HCT116 (cell line): ENCODE results near the gene FNDC1. TPM values are rescaled to one million over a fixed set of nuclear protein-coding genes. Genes with fewer than 3 reads are reported as not detected.

Experiments used
- ATAC-seq: fragments of 200-7000 bp; cut with Tn5 transposase; 2 replicates; pipeline ENCODE4 v1.9.1; 2020; ENCODE audit warnings: mild to moderate bottlenecking, moderate library complexity
- BruUV-seq: library from RNA; stranded (reverse); fragments of 400-500 nt; replicated peaks from 2 replicates; lab custom pipeline; 2021; lab: Mats Ljungman, UMichigan
- CTCF ChIA-PET: fragments of 300-600 bp; sonication (Branson Sonifier 250); formaldehyde crosslinking; loops from one replicate; lab custom pipeline; 2021; ENCODE audit warnings: antibody characterized with exemption; lab: Charles Lee
- POLR2A ChIA-PET: fragments of 300-600, 350-600 bp; sonication (Branson Sonifier 250); formaldehyde crosslinking; loops from one replicate; lab custom pipeline; 2021; ENCODE audit warnings: antibody characterized with exemption; lab: Charles Lee
- RAD21 ChIA-PET, 2 experiments: fragments of 300-600 bp; sonication (Branson Sonifier 250); formaldehyde crosslinking; loops; one replicate each; lab custom pipeline; 2023; ENCODE audit warnings: low total read pairs in 2 of 2; ENCODE audit not compliant: uncharacterized antibody in 2 of 2, unreplicated experiment in 2 of 2, low non-redundant PET in 1 of 2; lab: Charles Lee
- DNase-seq: peaks from one replicate; pipeline ENCODE4 v3.0.0-alpha.2; 2010; ENCODE audit warnings: low read depth, low spot score
- H2AFZ ChIP-seq: fragments of 200-600 bp; shearing (Covaris generic), sonication (generic); 2 replicates; pipeline ENCODE4 v1.6.1; 2017; ENCODE audit warnings: low read depth, mixed run types, mixed read lengths, antibody characterized with exemption, low read length; ENCODE audit not compliant: poor library complexity, severe bottlenecking
- H3K27ac ChIP-seq: 2 replicates; pipeline ENCODE4 v1.5.1; 2012; ENCODE audit warnings: low read depth, low read length
- H3K27me3 ChIP-seq: fragments of 200-600 bp; sonication (generic); 2 replicates; pipeline ENCODE4 v1.6.1; 2016; ENCODE audit warnings: mixed run types, low read length, mixed read lengths; ENCODE audit not compliant: insufficient read depth
- H3K36me3 ChIP-seq, 2 experiments: fragments of 200-500 bp in 1 of 2; fragments of 200-600 bp in 1 of 2; sonication (Bioruptor generic) in 1 of 2; sonication (generic) in 1 of 2; 2 replicates each; pipeline versions ENCODE4 v1.5.1 to v1.6.1; 2014 to 2016; ENCODE audit warnings: low read length in 2 of 2, inconsistent platforms in 1 of 2, mixed read lengths in 1 of 2, mixed run types in 1 of 2; ENCODE audit not compliant: insufficient read depth in 2 of 2, control insufficient read depth in 1 of 2
- H3K4me1 ChIP-seq, 2 experiments: fragments of 200-600 bp in 1 of 2; sonication (generic) in 1 of 2; 2 replicates each; pipeline versions ENCODE4 v1.5.1 to v1.6.1; 2012 to 2017; ENCODE audit warnings: low read length in 2 of 2, inconsistent platforms in 1 of 2, mild to moderate bottlenecking in 1 of 2, mixed read lengths in 1 of 2, mixed run types in 1 of 2, moderate library complexity in 1 of 2; ENCODE audit not compliant: insufficient read depth in 2 of 2, control insufficient read depth in 1 of 2
- H3K4me2 ChIP-seq: fragments of 200-600 bp; sonication (generic); 2 replicates; pipeline ENCODE4 v1.6.1; 2017; ENCODE audit warnings: mixed run types, low read length, mixed read lengths
- H3K4me3 ChIP-seq, 2 experiments: fragments of 200-600 bp in 1 of 2; sonication (generic) in 1 of 2; replicated peaks in 1 of 2; 2 replicates each; pipeline ENCODE4 v1.5.1; 2011 to 2016; ENCODE audit warnings: low read length in 2 of 2, control low read depth in 1 of 2, low read depth in 1 of 2, mild to moderate bottlenecking in 1 of 2, mixed read lengths in 1 of 2, mixed run types in 1 of 2
- H3K79me2 ChIP-seq: fragments of 200-600 bp; sonication (generic); 2 replicates; pipeline ENCODE4 v1.6.1; 2017; ENCODE audit warnings: mild to moderate bottlenecking, mixed run types, low read length, moderate library complexity, mixed read lengths; ENCODE audit not compliant: insufficient read depth
- H3K9ac ChIP-seq: fragments of 200-600 bp; sonication (generic); 2 replicates; pipeline ENCODE4 v1.6.1; 2016; ENCODE audit warnings: low read length, mixed read lengths
- H3K9me2 ChIP-seq: fragments of 200-600 bp; sonication (generic), shearing (Covaris generic); 2 replicates; pipeline ENCODE4 v1.6.1; 2017; ENCODE audit warnings: mixed run types, mild to moderate bottlenecking, moderate library complexity; ENCODE audit not compliant: insufficient read depth
- H3K9me3 ChIP-seq, 2 experiments: fragments of 200-500 bp in 1 of 2; fragments of 200-600 bp in 1 of 2; sonication (Bioruptor generic) in 1 of 2; sonication (generic) in 1 of 2; 2 replicates each; pipeline ENCODE4 v1.6.1; 2014 to 2017; ENCODE audit warnings: low read length in 2 of 2, mixed read lengths in 2 of 2, inconsistent platforms in 1 of 2, low read depth in 1 of 2, mild to moderate bottlenecking in 1 of 2, mixed run types in 1 of 2, moderate library complexity in 1 of 2; ENCODE audit not compliant: control insufficient read depth in 1 of 2, insufficient read depth in 1 of 2
- H4K20me1 ChIP-seq: fragments of 200-600 bp; sonication (generic), shearing (Covaris generic); 2 replicates; pipeline ENCODE4 v1.6.1; 2017; ENCODE audit warnings: mixed run types, mild to moderate bottlenecking, moderate library complexity; ENCODE audit not compliant: insufficient read depth
- CBX3 ChIP-seq: IDR thresholded peaks from 2 replicates; pipeline ENCODE4 v1.6.1; 2012; ENCODE audit warnings: low read depth
- CEBPB ChIP-seq: IDR thresholded peaks from 2 replicates; pipeline ENCODE4 v1.6.1; 2012; ENCODE audit warnings: low read depth
- CTCF ChIP-seq, 3 experiments: fragments of 200-600 bp in 1 of 3; sonication (generic) in 1 of 3; IDR thresholded peaks in 2 of 3; conservative IDR thresholded peaks in 1 of 3; 2 replicates each; pipeline ENCODE4 v1.5.1; 2012 to 2017; ENCODE audit warnings: low read depth in 2 of 3, low read length in 2 of 3, antibody characterized with exemption in 1 of 3, borderline replicate concordance in 1 of 3, control low read depth in 1 of 3, mild to moderate bottlenecking in 1 of 3, mixed read lengths in 1 of 3, mixed run types in 1 of 3, moderate library complexity in 1 of 3; ENCODE audit not compliant: insufficient read depth in 1 of 3
- EGR1 ChIP-seq: IDR thresholded peaks from 2 replicates; pipeline ENCODE4 v1.6.1; 2012; ENCODE audit warnings: low read depth
- FOSL1 ChIP-seq: IDR thresholded peaks from 2 replicates; pipeline ENCODE4 v1.6.1; 2012; ENCODE audit warnings: low read depth
- JUND ChIP-seq: IDR thresholded peaks from 2 replicates; pipeline ENCODE4 v1.6.1; 2012
- POLR2AphosphoS5 ChIP-seq: IDR thresholded peaks from 2 replicates; pipeline ENCODE4 v1.6.1; 2011; ENCODE audit warnings: mild to moderate bottlenecking, low read depth, low read length, moderate library complexity
- RAD21 ChIP-seq: IDR thresholded peaks from 2 replicates; pipeline ENCODE4 v1.6.1; 2012; ENCODE audit warnings: low read depth, mild to moderate bottlenecking
- SIN3A ChIP-seq: IDR thresholded peaks from 2 replicates; pipeline ENCODE4 v1.6.1; 2012; ENCODE audit warnings: low read depth
- SRF ChIP-seq: IDR thresholded peaks from 2 replicates; pipeline ENCODE4 v1.6.1; 2012; ENCODE audit warnings: low read depth
- ZFX ChIP-seq: fragments of 450-650 bp; IDR thresholded peaks from 2 replicates; pipeline ENCODE4 v1.6.1; 2017
- intact Hi-C: fragments of 100-400 bp; cut with micrococcal nuclease; formaldehyde crosslinking; loops from 2 replicates; pipeline ENCODE4 v1.10.0; 2022
- total RNA-seq: library from RNA; stranded (reverse); gene quantifications from one replicate; pipeline ENCODE4 v1.2.1, GENCODE V29; 2021; ENCODE audit not compliant: unreplicated experiment
- TF ChIP-seq, protein P1 (sequence below): IDR thresholded peaks from 2 replicates; pipeline ENCODE4 v1.6.1; 2012
- TF ChIP-seq, protein P2 (sequence below): IDR thresholded peaks from 2 replicates; pipeline ENCODE4 v1.6.1; 2011; ENCODE audit warnings: mild to moderate bottlenecking, low read length, moderate library complexity; ENCODE audit not compliant: insufficient replicate concordance; ENCODE audit errors: extremely low read depth

The FNDC1 gene
- total RNA-seq, 1 experiment from 2014 or later: 0.07 TPM

- Histone ChIP-seq H4K20me1 (no peaks in the 10 kb centered on the region), H2AFZ (no peak overlapping the region), H3K9ac (no peak overlapping the region), H3K36me3 (no peaks in the 10 kb centered on the region), H3K9me3 (no peaks in the 10 kb centered on the region), H3K9me2 (no peaks in the 10 kb centered on the region), H3K4me3 (no peak overlapping the region), H3K27me3 (peaks cover 9% of the 10 kb centered on the region), H3K79me2 (no peaks in the 10 kb centered on the region), H3K27ac (no peak overlapping the region), H3K4me1 (no peaks in the 10 kb centered on the region), H3K4me2 (no peak overlapping the region)
- ChIA-PET POLR2A (no interaction called here), CTCF (no interaction called here), RAD21 (no interaction called here)
- TF ChIP-seq RAD21 (no peak), SIN3A (no peak), CBX3 (no peak), JUND (no peak), EGR1 (no peak), ZFX (no peak), POLR2AphosphoS5 (no peak), SRF (no peak), FOSL1 (no peak), CEBPB (no peak), CTCF (IDR thresholded peaks at IDR 0.05 in 2 of 3, conservative IDR thresholded peaks at IDR 0.05 in 1 of 3; ENCODE audit: borderline replicate concordance in 1 of 3, insufficient read depth in 1 of 3, low read depth in 2 of 3, low read length in 2 of 3) (no peak)
- TF ChIP-seq, protein P1, sequence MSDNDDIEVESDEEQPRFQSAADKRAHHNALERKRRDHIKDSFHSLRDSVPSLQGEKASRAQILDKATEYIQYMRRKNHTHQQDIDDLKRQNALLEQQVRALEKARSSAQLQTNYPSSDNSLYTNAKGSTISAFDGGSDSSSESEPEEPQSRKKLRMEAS: no peak
- TF ChIP-seq, protein P2, sequence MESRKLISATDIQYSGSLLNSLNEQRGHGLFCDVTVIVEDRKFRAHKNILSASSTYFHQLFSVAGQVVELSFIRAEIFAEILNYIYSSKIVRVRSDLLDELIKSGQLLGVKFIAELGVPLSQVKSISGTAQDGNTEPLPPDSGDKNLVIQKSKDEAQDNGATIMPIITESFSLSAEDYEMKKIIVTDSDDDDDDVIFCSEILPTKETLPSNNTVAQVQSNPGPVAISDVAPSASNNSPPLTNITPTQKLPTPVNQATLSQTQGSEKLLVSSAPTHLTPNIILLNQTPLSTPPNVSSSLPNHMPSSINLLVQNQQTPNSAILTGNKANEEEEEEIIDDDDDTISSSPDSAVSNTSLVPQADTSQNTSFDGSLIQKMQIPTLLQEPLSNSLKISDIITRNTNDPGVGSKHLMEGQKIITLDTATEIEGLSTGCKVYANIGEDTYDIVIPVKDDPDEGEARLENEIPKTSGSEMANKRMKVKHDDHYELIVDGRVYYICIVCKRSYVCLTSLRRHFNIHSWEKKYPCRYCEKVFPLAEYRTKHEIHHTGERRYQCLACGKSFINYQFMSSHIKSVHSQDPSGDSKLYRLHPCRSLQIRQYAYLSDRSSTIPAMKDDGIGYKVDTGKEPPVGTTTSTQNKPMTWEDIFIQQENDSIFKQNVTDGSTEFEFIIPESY: no peak
- no TSS peak for BruUV-seq
- intact Hi-C loops: no loop called here
- DNase-seq (no peak), ATAC-seq (no peak)
Measured at GRCh38 chr6:159307246-159307790, 138.1 kb downstream of the FNDC1 start.
